Measurements from ENCODE around the gene MAMSTR. TPM values are rescaled to one million over a fixed set of nuclear protein-coding genes. Genes with fewer than 3 reads are reported as not detected.

MAMSTR gene
- total and polyA plus RNA-seq, 8 donors, result 1.3 to 5.2 (median 4.5) TPM

DNA sequence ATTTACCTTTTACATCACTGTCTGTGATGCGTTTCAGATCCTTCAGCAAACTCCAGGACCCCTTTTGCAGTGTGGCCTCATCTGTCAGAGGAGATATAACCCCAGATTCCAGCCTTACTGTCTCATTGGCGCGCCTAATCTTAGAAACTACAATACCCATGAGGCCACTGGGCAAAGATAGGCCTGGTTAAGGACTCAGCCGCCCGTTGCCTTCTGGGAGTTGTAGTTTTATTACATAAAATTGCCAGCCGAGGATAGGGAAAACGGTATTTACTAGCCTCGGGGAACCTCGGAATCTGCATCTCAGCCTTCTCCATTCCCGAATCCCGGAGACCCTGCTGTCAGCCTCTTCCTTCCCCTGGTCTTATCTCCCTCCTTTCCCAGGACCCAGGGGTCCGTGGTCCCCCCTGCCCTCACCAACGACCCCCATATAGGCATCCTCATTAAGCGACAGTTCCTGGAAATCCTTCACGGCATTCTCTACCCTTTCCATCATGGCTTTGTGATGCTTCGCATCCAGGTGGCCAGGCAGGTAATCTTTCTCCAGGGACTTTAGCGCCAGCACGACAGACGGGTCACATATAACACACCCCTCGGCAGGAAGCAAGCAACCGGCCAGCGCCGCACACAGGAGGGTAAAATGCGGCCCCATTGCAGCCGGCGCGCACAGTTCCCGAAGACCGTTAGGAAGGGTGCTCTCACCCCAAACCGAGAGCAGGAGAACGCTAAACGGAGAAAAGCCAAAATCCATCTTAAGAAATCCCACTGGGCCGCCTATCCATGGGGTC is 25.9 kb upstream of the MAMSTR start:
- ATAC-seq (peak; percentile 66), DNase-seq (peak in 2 of 4 donors; percentile 42 to 45)
- H3K4me1 ChIP-seq, result peaks cover 0 to 7% of the 10 kb centered on the region in 2 donors
- H3K36me3 ChIP-seq, result no peaks in the 10 kb centered on the region
- peaks cover 0 to 41% of the 10 kb centered on the region in 2 donors for H3K27me3 ChIP-seq
- H3K4me3 ChIP-seq, result no peak overlapping the region
- TF ChIP-seq, protein P1, sequence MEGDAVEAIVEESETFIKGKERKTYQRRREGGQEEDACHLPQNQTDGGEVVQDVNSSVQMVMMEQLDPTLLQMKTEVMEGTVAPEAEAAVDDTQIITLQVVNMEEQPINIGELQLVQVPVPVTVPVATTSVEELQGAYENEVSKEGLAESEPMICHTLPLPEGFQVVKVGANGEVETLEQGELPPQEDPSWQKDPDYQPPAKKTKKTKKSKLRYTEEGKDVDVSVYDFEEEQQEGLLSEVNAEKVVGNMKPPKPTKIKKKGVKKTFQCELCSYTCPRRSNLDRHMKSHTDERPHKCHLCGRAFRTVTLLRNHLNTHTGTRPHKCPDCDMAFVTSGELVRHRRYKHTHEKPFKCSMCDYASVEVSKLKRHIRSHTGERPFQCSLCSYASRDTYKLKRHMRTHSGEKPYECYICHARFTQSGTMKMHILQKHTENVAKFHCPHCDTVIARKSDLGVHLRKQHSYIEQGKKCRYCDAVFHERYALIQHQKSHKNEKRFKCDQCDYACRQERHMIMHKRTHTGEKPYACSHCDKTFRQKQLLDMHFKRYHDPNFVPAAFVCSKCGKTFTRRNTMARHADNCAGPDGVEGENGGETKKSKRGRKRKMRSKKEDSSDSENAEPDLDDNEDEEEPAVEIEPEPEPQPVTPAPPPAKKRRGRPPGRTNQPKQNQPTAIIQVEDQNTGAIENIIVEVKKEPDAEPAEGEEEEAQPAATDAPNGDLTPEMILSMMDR (IDR thresholded peaks at IDR 0.05), result no peak
- H3K9me3 ChIP-seq, result no peaks in the 10 kb centered on the region
- intact Hi-C loops (cut with DNase I), result no loop called here
- H3K27ac ChIP-seq, result no peak overlapping the region

DNA sequence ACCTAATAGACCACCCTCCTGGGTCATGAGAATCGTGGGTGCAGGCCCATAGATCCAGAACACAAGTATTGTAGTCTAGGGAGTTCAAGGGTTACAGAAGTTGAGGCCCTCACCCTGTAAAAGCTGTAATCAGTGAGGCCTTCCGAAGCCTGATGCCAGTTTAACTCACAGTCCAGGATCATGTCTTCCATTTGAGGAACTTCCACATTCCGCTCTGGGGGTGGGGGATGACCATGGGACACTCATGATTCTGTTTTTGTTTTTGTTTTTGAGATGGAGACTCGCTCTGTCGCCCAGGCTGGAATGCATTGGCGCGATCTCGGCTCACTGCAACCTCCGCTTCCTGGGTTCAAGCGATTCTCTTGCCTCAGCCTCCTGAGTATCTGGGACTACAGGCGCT is 22.6 kb upstream of the MAMSTR start:
- no peak overlapping the region for H3K4me3 ChIP-seq
- peak overlapping the region in 1 of 2 donors; percentile 70 for H3K27ac ChIP-seq
- no peaks in the 10 kb centered on the region for H3K9me3 ChIP-seq
- intact Hi-C loops (cut with DNase I), result no loop called here
- H3K4me1 ChIP-seq, result peaks cover 4 to 18% of the 10 kb centered on the region in 2 donors
- TF ChIP-seq, protein P1 (IDR thresholded peaks at IDR 0.05), result no peak
- H3K27me3 ChIP-seq, result peaks cover 5 to 47% of the 10 kb centered on the region in 2 donors
- no peaks in the 10 kb centered on the region for H3K36me3 ChIP-seq
- DNase-seq (peak in 1 of 4 donors; percentile 12), ATAC-seq (no peak)

DNA sequence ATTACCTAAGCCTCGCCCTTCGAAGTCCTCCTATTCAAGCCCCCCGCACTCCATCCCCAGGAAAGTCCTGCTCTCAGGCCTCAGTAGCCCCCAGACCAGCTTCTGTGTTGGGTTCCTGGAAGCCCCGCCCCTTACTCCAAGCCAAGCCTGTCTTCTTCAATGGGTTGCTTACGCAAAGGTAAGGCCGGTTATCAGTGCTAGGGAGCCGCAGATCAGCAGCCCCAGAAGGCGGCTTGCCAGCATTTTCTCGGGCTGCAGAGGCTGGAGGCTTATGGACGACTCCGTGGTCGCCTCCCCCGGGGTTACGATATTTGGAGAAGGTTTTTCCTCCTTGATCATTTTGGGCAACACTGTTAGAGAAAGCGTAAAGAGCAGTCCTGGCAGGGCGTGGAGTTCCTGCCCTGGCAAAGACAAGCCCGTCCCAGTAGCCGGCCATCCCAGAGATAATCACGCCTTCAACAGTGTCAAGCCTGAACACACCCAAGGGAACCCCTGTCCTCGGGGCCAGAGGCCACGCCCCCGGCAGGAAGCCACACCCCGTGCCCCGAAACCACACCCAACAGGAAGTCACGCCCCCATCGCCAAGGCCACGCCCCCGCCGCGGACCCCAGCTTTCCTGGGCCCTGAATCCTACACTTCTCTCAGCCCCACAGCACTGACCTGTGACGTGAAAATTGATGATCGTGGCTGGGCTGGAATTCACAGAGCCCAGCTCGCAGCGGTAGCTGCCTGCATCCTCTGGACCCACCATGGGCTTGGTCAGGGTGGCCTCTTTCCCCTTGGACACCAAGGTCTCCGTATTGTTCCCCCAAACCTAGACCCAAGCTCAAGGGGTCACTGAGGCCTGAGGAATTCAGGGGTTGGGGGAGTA is 21.8 kb upstream of the MAMSTR start:
- DNase-seq, result peak in 1 of 4 donors; percentile 80
- H3K9me3 ChIP-seq, result no peaks in the 10 kb centered on the region
- peaks cover 4 to 17% of the 10 kb centered on the region in 2 donors for H3K4me1 ChIP-seq
- H3K36me3 ChIP-seq, result no peaks in the 10 kb centered on the region
- intact Hi-C loops (cut with DNase I), result no loop called here
- TF ChIP-seq, protein P1 (IDR thresholded peaks at IDR 0.05), result no peak
- H3K27me3 ChIP-seq, result peaks cover 5 to 40% of the 10 kb centered on the region in 2 donors
- H3K4me3 ChIP-seq, result peak overlapping the region in 1 of 2 donors; percentile 56
- peak overlapping the region; percentile 70 to 73 for H3K27ac ChIP-seq
- ATAC-seq, result no peak

DNA sequence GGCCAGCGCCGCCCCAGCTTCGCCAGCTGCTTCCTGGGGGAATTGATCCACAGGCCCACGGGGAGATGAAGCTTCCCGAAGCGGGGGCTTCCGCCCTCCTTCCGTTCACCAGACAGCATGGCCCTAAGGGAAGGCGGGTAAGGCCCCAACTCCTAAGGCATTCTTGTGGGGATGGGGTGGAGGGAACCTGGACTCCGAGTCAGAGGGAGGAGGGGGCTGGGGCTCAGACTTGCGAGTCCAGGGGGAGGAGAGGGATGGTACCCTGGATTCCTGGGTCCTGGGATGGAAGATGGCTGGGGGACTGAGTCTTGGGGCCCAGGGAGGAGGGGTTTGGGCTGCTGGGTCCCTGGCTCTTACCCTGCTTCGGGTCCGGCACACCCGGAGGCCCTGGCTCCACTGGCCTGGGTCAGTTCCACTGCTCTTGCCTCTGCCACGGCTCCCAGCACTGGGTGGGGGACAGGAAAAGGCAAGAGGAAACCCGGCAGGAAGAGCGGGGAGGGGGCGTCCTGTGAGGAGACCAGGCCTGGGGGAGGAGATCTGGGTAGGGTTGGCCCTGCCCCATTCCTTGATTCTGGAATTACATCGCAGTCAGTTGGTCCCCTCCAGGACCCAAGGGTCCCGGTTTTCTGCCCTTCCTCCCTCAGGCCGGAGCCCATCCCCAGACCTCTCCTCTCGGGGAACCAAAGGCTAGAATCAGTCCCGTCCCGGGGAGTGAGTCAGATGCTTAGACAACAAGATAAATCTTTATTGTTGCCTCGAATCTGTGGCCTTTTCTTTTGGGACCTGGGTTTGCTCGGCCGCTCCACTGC is 20.8 kb upstream of the MAMSTR start, which contains the start of gene RASIP1:
Gene RASIP1, minus strand, starts transcription at position 447 of the 809 bp plus-strand sequence. Its CDS starts 328 bp downstream, at position 119.
- peaks cover 5 to 30% of the 10 kb centered on the region in 2 donors for H3K27me3 ChIP-seq
- H3K36me3 ChIP-seq, result no peaks in the 10 kb centered on the region
- ATAC-seq (peak; percentile 2), DNase-seq (peak in 1 of 4 donors; percentile 76)
- TF ChIP-seq, protein P1 (IDR thresholded peaks at IDR 0.05), result no peak
- H3K4me3 ChIP-seq, result peak within 1 kb of the TSS; percentile 41 to 56
- peaks cover 4 to 17% of the 10 kb centered on the region in 2 donors for H3K4me1 ChIP-seq
- peak within 1 kb of the TSS; percentile 73 to 74 for H3K27ac ChIP-seq
- intact Hi-C loops (cut with DNase I), result no loop called here
- no peaks in the 10 kb centered on the region for H3K9me3 ChIP-seq
